Measurements from ENCODE around the gene UGP2.
"Not testable (repeated sequence)": the region's sequence is repeated elsewhere in the genome, so short reads cannot be mapped to it uniquely, and the experiment has no call there.

Gene UGP2

DNA sequence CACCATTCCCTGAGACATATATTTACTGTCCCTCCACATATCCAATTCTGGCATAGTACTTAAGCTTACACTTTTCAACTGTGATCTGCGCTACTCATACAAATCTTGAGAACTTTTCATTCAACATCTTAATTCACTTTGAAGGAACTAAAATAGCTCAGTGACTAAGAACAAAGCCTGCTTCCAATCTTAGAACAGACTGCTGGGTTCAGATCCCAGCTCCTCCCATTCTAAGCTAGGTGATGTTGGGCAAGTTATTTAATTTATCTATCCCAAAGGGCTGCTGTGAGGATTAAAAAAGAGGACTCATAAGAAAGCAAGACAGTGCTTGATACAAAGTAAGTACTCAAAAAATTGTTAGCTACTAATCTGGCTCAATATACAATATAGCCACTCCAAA lies 57.9 kb downstream of the UGP2 start:
- DNase-seq = no peak

DNA sequence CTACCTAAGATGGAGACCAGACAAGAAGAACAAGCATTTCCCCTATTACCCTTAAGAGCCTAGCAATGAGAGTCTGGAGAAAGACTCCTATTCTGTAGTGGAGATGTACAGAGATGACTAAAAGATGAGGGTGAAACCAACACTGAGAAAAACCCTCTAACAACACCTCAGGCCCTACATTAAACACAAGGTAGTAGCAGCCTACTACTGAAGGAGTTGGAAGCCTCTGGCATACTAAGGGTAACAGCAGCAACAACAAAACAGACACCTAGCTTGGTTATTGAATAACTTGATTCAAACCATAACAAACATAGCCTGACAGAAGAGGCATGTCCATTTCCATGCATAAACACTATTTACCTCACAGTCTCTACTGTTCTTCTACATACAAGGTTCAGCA lies 60.5 kb downstream of the UGP2 start:
- no peak for DNase-seq

DNA sequence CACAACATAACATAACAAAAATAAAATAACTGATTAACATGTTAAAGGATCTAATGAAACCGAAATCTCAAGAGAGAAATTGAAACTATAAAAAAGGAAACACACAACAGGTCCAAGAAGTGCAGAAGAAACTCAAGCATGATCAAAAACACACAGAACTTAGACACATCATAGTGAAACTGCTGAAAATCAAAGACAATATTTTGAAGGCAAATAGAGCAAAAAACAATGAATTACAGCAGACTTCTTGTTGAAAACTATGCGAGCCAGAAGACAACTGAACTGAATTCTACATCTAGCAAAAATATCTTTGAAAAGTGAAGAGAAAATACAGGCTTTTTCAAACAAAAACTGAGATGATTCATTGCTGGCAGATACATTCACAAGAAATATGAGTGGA lies 61.3 kb downstream of the UGP2 start:
- no peak for DNase-seq

DNA sequence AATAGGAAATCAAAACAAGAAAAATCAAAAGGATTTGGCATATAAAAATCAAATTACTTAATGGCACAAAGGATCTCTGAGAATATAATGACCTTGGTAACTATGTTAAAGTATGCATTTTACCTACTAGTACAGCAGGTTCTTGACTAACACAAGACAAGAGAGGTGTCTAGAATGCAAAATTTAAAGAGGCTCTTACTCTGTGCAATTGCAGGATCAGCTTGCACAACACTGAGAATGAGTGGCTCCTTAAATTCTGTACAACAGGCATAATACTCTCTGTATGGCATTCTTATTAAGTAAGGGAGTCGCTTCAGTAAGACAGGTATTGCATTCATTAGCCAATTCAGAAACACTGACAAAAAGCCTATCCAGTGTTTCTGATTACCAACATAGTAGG lies 72.6 kb downstream of the UGP2 start:
- DNase-seq = no peak

DNA sequence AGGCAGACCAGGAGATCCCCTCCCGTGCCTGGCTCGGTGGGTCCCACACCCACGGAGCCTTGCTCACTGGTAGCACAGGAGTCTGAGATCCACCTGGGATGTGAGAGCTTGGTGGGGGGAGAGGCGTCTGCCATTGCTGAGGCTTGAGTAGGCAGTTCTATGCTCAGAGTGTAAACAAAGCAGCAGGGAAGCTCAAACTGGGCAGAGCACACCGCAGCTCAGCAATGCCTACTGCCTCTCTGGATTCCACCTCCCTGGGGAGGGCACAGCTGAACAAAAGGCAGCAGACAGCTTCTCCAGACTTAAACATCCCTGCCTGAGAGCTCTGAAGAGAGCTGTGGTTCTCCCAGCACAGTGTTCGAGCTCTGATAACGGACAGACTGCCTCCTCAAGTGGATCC lies 85.1 kb downstream of the UGP2 start:
- DNase-seq = no peak

DNA sequence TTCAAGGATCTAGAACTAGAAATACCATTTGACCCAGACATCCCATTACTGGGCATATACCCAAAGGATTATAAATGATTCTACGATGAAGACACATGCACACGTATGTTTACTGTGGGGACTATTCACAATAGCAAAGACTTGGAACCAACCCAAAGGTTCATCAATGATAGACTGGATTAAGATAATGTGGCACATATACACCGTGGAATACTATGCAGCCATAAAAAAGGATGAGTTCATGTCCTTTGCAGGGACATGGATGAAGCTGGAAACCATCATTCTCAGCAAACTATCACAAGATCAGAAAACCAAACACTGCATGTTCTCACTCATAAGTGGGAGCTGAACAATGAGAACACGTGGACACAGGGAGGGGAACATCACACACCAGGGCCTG lies 90.4 kb downstream of the UGP2 start:
- DNase-seq = not testable (repeated sequence)
